HEK293T (cell line): Measurements from ENCODE around the gene ZNF214.

ENCODE experiments used
- BHLHE40 ChIP-seq: fragments of 450-650 bp; IDR thresholded peaks from 2 replicates; pipeline ENCODE4 v1.6.1; 2016; ENCODE audit warnings: mild to moderate bottlenecking, moderate library complexity, borderline replicate concordance
- ELF4 ChIP-seq: fragments of 450-650 bp; IDR thresholded peaks from 2 replicates; pipeline ENCODE4 v1.6.1; 2017; ENCODE audit warnings: antibody characterized with exemption
- FOXA1 ChIP-seq: fragments of 450-650 bp; IDR thresholded peaks from 2 replicates; pipeline ENCODE4 v1.6.1; 2016; ENCODE audit warnings: mild to moderate bottlenecking
- FOXM1 ChIP-seq: fragments of 450-650 bp; IDR thresholded peaks from 2 replicates; pipeline ENCODE4 v1.6.1; 2017; ENCODE audit warnings: mild to moderate bottlenecking, borderline replicate concordance
- L3MBTL2 ChIP-seq: fragments of 450-650 bp; conservative IDR thresholded peaks from 2 replicates; pipeline ENCODE4 v1.6.1; 2016; ENCODE audit warnings: mild to moderate bottlenecking
- LEF1 ChIP-seq: fragments of 450-650 bp; IDR thresholded peaks from 2 replicates; pipeline ENCODE4 v1.6.1; 2017; ENCODE audit warnings: mild to moderate bottlenecking, borderline replicate concordance
- NFRKB ChIP-seq: fragments of 450-650 bp; IDR thresholded peaks from 2 replicates; pipeline ENCODE4 v1.6.1; 2016; ENCODE audit warnings: mild to moderate bottlenecking, moderate library complexity
- SP1 ChIP-seq: fragments of 450-650 bp; IDR thresholded peaks from 2 replicates; pipeline ENCODE4 v1.6.1; 2017
- TARDBP ChIP-seq: fragments of 450-650 bp; IDR thresholded peaks from 2 replicates; pipeline ENCODE4 v1.6.1; 2016
- TF ChIP-seq, protein P1 (sequence below): fragments of 450-650 bp; IDR thresholded peaks from 2 replicates; pipeline ENCODE4 v1.6.1; 2016

DNA sequence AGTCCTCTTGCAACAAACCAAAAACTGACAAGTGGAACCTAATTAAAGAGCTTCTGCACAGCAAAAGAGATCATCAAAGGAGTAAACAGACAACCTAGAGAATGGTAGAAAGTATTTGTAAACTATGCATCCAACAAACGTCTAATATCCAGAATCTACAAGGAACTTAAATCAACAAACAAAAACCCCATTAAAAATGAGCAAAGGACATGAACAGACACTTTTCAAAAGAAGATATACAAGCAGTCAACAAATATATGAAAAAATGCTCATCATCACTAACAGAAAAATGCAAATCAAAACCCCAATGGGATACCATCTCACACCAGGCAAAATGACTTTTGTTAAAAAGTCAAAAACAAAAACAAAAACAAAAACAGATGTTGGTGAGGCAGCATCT lies 33.7 kb downstream of the ZNF214 start:
- TF ChIP-seq ELF4 (no peak), FOXA1 (no peak), LEF1 (no peak), BHLHE40 (no peak), L3MBTL2 (no peak), FOXM1 (no peak), NFRKB (no peak), TARDBP (no peak), SP1 (no peak)
- TF ChIP-seq, protein P1, sequence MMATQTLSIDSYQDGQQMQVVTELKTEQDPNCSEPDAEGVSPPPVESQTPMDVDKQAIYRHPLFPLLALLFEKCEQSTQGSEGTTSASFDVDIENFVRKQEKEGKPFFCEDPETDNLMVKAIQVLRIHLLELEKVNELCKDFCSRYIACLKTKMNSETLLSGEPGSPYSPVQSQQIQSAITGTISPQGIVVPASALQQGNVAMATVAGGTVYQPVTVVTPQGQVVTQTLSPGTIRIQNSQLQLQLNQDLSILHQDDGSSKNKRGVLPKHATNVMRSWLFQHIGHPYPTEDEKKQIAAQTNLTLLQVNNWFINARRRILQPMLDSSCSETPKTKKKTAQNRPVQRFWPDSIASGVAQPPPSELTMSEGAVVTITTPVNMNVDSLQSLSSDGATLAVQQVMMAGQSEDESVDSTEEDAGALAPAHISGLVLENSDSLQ: no peak
